H9 (cell line): ENCODE data around the gene MSRB2. TPM values are rescaled to one million over a fixed set of nuclear protein-coding genes. Genes with fewer than 3 reads are reported as not detected.

Experiments used
- DNase-seq: peaks from one replicate; pipeline ENCODE4 v3.0.0-alpha.2; 2017
- H2AFZ ChIP-seq: one replicate; pipeline ENCODE4 v1.6.1; 2013; ENCODE audit warnings: mild to moderate bottlenecking, low read length, control low read depth, moderate library complexity
- H2AK5ac ChIP-seq: 2 replicates; pipeline ENCODE4 v1.6.1; 2013; ENCODE audit warnings: low read length, control low read depth, mixed read lengths; ENCODE audit not compliant: insufficient read length
- H2BK120ac ChIP-seq: one replicate; pipeline ENCODE4 v1.6.1; 2013; ENCODE audit warnings: low read depth, mild to moderate bottlenecking, low read length, control low read depth, inconsistent platforms; ENCODE audit not compliant: poor library complexity, severe bottlenecking
- H2BK12ac ChIP-seq: 2 replicates; pipeline ENCODE4 v1.6.1; 2013; ENCODE audit warnings: low read length, control low read depth, mixed read lengths, low read depth; ENCODE audit not compliant: insufficient read length
- H2BK15ac ChIP-seq: 2 replicates; pipeline ENCODE4 v1.6.1; 2013; ENCODE audit warnings: low read depth, low read length, control low read depth
- H2BK20ac ChIP-seq: one replicate; pipeline ENCODE4 v1.6.1; 2013; ENCODE audit warnings: low read depth, mild to moderate bottlenecking, low read length, control low read depth, inconsistent platforms; ENCODE audit not compliant: poor library complexity, severe bottlenecking
- H2BK5ac ChIP-seq: 2 replicates; pipeline ENCODE4 v1.6.1; 2013; ENCODE audit warnings: low read length, control low read depth, mixed read lengths; ENCODE audit not compliant: insufficient read length
- H3K14ac ChIP-seq: 2 replicates; pipeline ENCODE4 v1.6.1; 2013; ENCODE audit warnings: low read length, control low read depth; ENCODE audit not compliant: insufficient read depth
- H3K18ac ChIP-seq: 2 replicates; pipeline ENCODE4 v1.6.1; 2013; ENCODE audit warnings: low read depth, mild to moderate bottlenecking, mixed read lengths, low read length, control low read depth; ENCODE audit not compliant: insufficient read length
- H3K23ac ChIP-seq: 2 replicates; pipeline ENCODE4 v1.6.1; 2013; ENCODE audit warnings: low read length, control low read depth, mixed read lengths, low read depth; ENCODE audit not compliant: insufficient read length
- H3K23me2 ChIP-seq: 2 replicates; pipeline ENCODE4 v1.6.1; 2013; ENCODE audit warnings: low read depth, mild to moderate bottlenecking, mixed read lengths, low read length, control low read depth; ENCODE audit not compliant: insufficient read length, poor library complexity, severe bottlenecking
- H3K27ac ChIP-seq: 2 replicates; pipeline ENCODE4 v1.5.1; 2013; ENCODE audit warnings: low read length, control low read depth, mixed read lengths, low read depth; ENCODE audit not compliant: insufficient read length
- H3K27me3 ChIP-seq: 2 replicates; pipeline ENCODE4 v1.6.1; 2013; ENCODE audit warnings: low read length, control low read depth, inconsistent platforms; ENCODE audit not compliant: insufficient read depth
- H3K4ac ChIP-seq: 2 replicates; pipeline ENCODE4 v1.6.1; 2013; ENCODE audit warnings: low read depth, mild to moderate bottlenecking, control low read depth, inconsistent platforms, low read length, moderate library complexity
- H3K4me1 ChIP-seq: 2 replicates; pipeline ENCODE4 v1.6.1; 2013; ENCODE audit warnings: low read length, control low read depth, inconsistent platforms; ENCODE audit not compliant: insufficient read depth
- H3K4me2 ChIP-seq: 2 replicates; pipeline ENCODE4 v1.6.1; 2013; ENCODE audit warnings: low read length, control low read depth, mixed read lengths; ENCODE audit not compliant: insufficient read length, insufficient read depth
- H3K56ac ChIP-seq: 2 replicates; pipeline ENCODE4 v1.6.1; 2013; ENCODE audit warnings: low read depth, mild to moderate bottlenecking, mixed read lengths, low read length, control low read depth; ENCODE audit not compliant: insufficient read length
- H3K79me1 ChIP-seq: 2 replicates; pipeline ENCODE4 v1.6.1; 2013; ENCODE audit warnings: low read depth, mild to moderate bottlenecking, moderate library complexity, low read length, control low read depth, inconsistent platforms; ENCODE audit not compliant: insufficient read depth, poor library complexity, severe bottlenecking
- H3K79me2 ChIP-seq: 2 replicates; pipeline ENCODE4 v1.6.1; 2013; ENCODE audit warnings: low read length, control low read depth, inconsistent platforms; ENCODE audit not compliant: insufficient read depth
- H3K9ac ChIP-seq: 2 replicates; pipeline ENCODE4 v1.6.1; 2013; ENCODE audit warnings: low read length, control low read depth, mixed read lengths; ENCODE audit not compliant: insufficient read length; ENCODE audit errors: extremely low read depth
- H3K9me3 ChIP-seq: one replicate; pipeline ENCODE4 v1.6.1; 2013; ENCODE audit warnings: low read depth, low read length, inconsistent platforms; ENCODE audit not compliant: control insufficient read depth
- H3T11ph ChIP-seq: one replicate; pipeline ENCODE4 v1.6.1; 2013; ENCODE audit warnings: mild to moderate bottlenecking, low read length, control low read depth, inconsistent platforms
- H4K20me1 ChIP-seq: one replicate; pipeline ENCODE4 v1.6.1; 2013; ENCODE audit not compliant: control insufficient read depth, insufficient read length, insufficient read depth
- H4K5ac ChIP-seq: 2 replicates; pipeline ENCODE4 v1.6.1; 2013; ENCODE audit warnings: low read depth, mild to moderate bottlenecking, mixed read lengths, low read length, control low read depth; ENCODE audit not compliant: insufficient read length
- H4K8ac ChIP-seq: replicated peaks from 2 replicates; pipeline ENCODE4 v1.6.1; 2013; ENCODE audit warnings: low read length, control low read depth, mixed read lengths, low read depth; ENCODE audit not compliant: insufficient read length
- H4K91ac ChIP-seq: 2 replicates; pipeline ENCODE4 v1.6.1; 2013; ENCODE audit warnings: low read depth, mild to moderate bottlenecking, moderate library complexity, mixed read lengths, low read length, control low read depth; ENCODE audit not compliant: insufficient read length
- H3K27ac Mint-ChIP-seq, 3 experiments: 2 replicates in 2 of 3; 3 replicates in 1 of 3; pipeline ENCODE4 v1.8.0; 2020 to 2021; ENCODE audit warnings: mixed read lengths in 3 of 3, mild to moderate bottlenecking in 1 of 3, moderate library complexity in 1 of 3
- H3K27me3 Mint-ChIP-seq: 2 replicates; pipeline ENCODE4 v1.8.0; 2021; ENCODE audit warnings: low read depth, mild to moderate bottlenecking, moderate library complexity, mixed read lengths
- H3K36me3 Mint-ChIP-seq, 3 experiments: 2 replicates in 2 of 3; 3 replicates in 1 of 3; pipeline ENCODE4 v1.8.0; 2020 to 2021; ENCODE audit warnings: low read depth in 3 of 3, mixed read lengths in 3 of 3; ENCODE audit not compliant: insufficient read depth in 1 of 3
- H3K4me1 Mint-ChIP-seq, 2 experiments: 2 replicates each; pipeline ENCODE4 v1.8.0; 2020; ENCODE audit warnings: mixed read lengths in 2 of 2
- H3K4me3 Mint-ChIP-seq, 2 experiments: 2 replicates in 1 of 2; 3 replicates in 1 of 2; pipeline ENCODE4 v1.8.0; 2020 to 2021; ENCODE audit warnings: mild to moderate bottlenecking in 2 of 2, mixed read lengths in 2 of 2, moderate library complexity in 1 of 2
- H3K9me3 Mint-ChIP-seq, 2 experiments: 2 replicates in 1 of 2; 3 replicates in 1 of 2; pipeline ENCODE4 v1.8.0; 2020; ENCODE audit warnings: mild to moderate bottlenecking in 2 of 2, mixed read lengths in 2 of 2, moderate library complexity in 1 of 2
- CTCF ChIP-seq: fragments of 200-600 bp; sonication (generic); conservative IDR thresholded peaks from 3 replicates; pipeline ENCODE4 v1.8.0; 2021; ENCODE audit warnings: antibody characterized with exemption, mild to moderate bottlenecking
- WGBS: extraction: QIAGEN DNeasy Blood & Tissue Kit; methylation state at CpG from one replicate; pipeline ENCODE4 v1.1.7; 2013; ENCODE audit warnings: missing lambda C conversion rate, low lambda C conversion rate, mixed read lengths; ENCODE audit not compliant: insufficient read length; ENCODE audit errors: extremely low coverage; 5-methylcytosine and 5-hydroxymethylcytosine counted together
- total RNA-seq: library from RNA; stranded (reverse); gene quantifications from 2 replicates; pipeline ENCODE4 v1.2.1, GENCODE V29; 2021

Gene MSRB2
- total RNA-seq, 1 experiment from 2014 or later: 18.0 TPM

GRCh38 chr10:23106331-23107072, 11.1 kb downstream of the MSRB2 start:
- no CpG with 5 or more reads among the region's 10 CpGs for WGBS
- TF ChIP-seq CTCF: no peak
- no peak overlapping the region for H2BK12ac ChIP-seq
- H3K4me1 ChIP-seq: no peaks in the 10 kb centered on the region
- H4K91ac ChIP-seq: no peak overlapping the region
- H3K4me1 Mint-ChIP-seq: peaks cover 17 to 18% of the 10 kb centered on the region in 2 experiments
- H3K14ac ChIP-seq: no peak overlapping the region
- H3K27me3 Mint-ChIP-seq: no peaks in the 10 kb centered on the region
- H4K20me1 ChIP-seq: no peaks in the 10 kb centered on the region
- no peaks in the 10 kb centered on the region for H3K79me1 ChIP-seq
- peak; percentile 53 for DNase-seq
- H3K9me3 ChIP-seq: no peaks in the 10 kb centered on the region
- no peak overlapping the region for H3K4me3 Mint-ChIP-seq
- no peak overlapping the region for H3K56ac ChIP-seq
- no peak overlapping the region for H2BK120ac ChIP-seq
- no peak overlapping the region for H2AK5ac ChIP-seq
- H3K79me2 ChIP-seq: no peaks in the 10 kb centered on the region
- no peak overlapping the region for H3K27ac ChIP-seq
- H3K9me3 Mint-ChIP-seq: no peaks in the 10 kb centered on the region
- H3K4me2 ChIP-seq: no peak overlapping the region
- H3K9ac ChIP-seq: no peak overlapping the region
- peaks cover 1 to 20% (median 4%) of the 10 kb centered on the region in 3 experiments; a peak in 3 of 7 replicates for H3K36me3 Mint-ChIP-seq
- no peak overlapping the region for H3K23ac ChIP-seq
- H2BK15ac ChIP-seq: no peak overlapping the region
- peak overlapping the region in 2 of 3 experiments; percentile 27 to 45; a peak in 1 of 7 replicates for H3K27ac Mint-ChIP-seq
- no peak overlapping the region for H3K18ac ChIP-seq
- H3K27me3 ChIP-seq: no peaks in the 10 kb centered on the region
- no peak overlapping the region for H2BK20ac ChIP-seq
- H4K8ac ChIP-seq: no peak overlapping the region
- H3K4ac ChIP-seq: no peak overlapping the region
- H4K5ac ChIP-seq: no peak overlapping the region
- H3K23me2 ChIP-seq: no peaks in the 10 kb centered on the region
- no peak overlapping the region for H3T11ph ChIP-seq
- no peak overlapping the region for H2AFZ ChIP-seq
- no peak overlapping the region for H2BK5ac ChIP-seq
